Astrocyte of the spinal cord (primary cell): ENCODE results near the gene ADAT3.

Source experiments
- DNase-seq: peaks from one replicate; pipeline ENCODE4 v3.0.0; 2011; ENCODE audit warnings: low read depth, low spot score
- H3K4me3 ChIP-seq: 2 replicates; pipeline ENCODE4 v1.5.1; 2011; ENCODE audit warnings: low read depth, mild to moderate bottlenecking, low read length, moderate library complexity
- CTCF ChIP-seq: IDR thresholded peaks from 2 replicates; pipeline ENCODE4 v1.5.1; 2012; ENCODE audit warnings: low read depth, mild to moderate bottlenecking, low read length, inconsistent platforms
- in situ Hi-C: cut with HindIII; loops from 2 replicates; pipeline ENCODE4 v1.10.0; 2017; ENCODE audit warnings: low sequenced_read_pairs

ADAT3 gene

GRCh38 chr19:1947651-1948209 lies 42.5 kb downstream of the ADAT3 start:
- in situ Hi-C loops = no loop called here
- DNase-seq = no peak
- no peak for TF ChIP-seq CTCF
- H3K4me3 ChIP-seq = no peak overlapping the region

GRCh38 chr19:1949304-1950101 lies 44.3 kb downstream of the ADAT3 start:
- no peak overlapping the region for H3K4me3 ChIP-seq
- in situ Hi-C loops = no loop called here
- DNase-seq = no peak
- no peak for TF ChIP-seq CTCF

- in situ Hi-C loops = no loop called here
- no peak for DNase-seq
- no peak overlapping the region for H3K4me3 ChIP-seq
- TF ChIP-seq CTCF = no peak
Observed at GRCh38 chr19:1950640-1951039, 45.4 kb downstream of the ADAT3 start.

- in situ Hi-C loops = no loop called here
- no peak for TF ChIP-seq CTCF
- DNase-seq = no peak
- H3K4me3 ChIP-seq = no peak overlapping the region
Observed at GRCh38 chr19:1952635-1953034, 47.4 kb downstream of the ADAT3 start.

- in situ Hi-C loops = no loop called here
- no peak for TF ChIP-seq CTCF
- no peak overlapping the region for H3K4me3 ChIP-seq
- no peak for DNase-seq
Observed at GRCh38 chr19:1953037-1953436, 47.8 kb downstream of the ADAT3 start.

- no peak for TF ChIP-seq CTCF
- DNase-seq = no peak
- in situ Hi-C loops = no loop called here
- no peak overlapping the region for H3K4me3 ChIP-seq
Observed at GRCh38 chr19:1953441-1954094, 48.4 kb downstream of the ADAT3 start.
